ENCODE data around the gene OXA1L.

DNA sequence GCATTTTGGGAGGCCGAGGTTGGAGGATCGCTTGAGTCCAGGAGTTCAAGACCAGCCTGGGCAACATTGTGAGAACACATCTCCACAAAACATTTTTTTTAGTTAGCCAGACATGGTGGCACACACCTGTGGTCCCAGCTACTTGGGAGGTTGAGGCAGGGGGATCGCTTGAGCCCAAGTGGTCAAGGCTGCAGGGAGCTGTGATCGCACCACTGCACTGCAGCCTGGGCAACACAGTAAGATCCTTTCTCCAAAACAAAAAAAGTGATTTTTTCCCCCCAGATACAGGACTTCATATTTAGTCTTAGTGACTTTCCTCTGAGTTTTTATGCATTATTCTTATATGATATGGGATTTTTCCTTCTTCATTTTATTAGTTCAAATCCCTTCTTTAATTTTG lies 20.2 kb downstream of the OXA1L start:
- TF ChIP-seq, protein P1, sequence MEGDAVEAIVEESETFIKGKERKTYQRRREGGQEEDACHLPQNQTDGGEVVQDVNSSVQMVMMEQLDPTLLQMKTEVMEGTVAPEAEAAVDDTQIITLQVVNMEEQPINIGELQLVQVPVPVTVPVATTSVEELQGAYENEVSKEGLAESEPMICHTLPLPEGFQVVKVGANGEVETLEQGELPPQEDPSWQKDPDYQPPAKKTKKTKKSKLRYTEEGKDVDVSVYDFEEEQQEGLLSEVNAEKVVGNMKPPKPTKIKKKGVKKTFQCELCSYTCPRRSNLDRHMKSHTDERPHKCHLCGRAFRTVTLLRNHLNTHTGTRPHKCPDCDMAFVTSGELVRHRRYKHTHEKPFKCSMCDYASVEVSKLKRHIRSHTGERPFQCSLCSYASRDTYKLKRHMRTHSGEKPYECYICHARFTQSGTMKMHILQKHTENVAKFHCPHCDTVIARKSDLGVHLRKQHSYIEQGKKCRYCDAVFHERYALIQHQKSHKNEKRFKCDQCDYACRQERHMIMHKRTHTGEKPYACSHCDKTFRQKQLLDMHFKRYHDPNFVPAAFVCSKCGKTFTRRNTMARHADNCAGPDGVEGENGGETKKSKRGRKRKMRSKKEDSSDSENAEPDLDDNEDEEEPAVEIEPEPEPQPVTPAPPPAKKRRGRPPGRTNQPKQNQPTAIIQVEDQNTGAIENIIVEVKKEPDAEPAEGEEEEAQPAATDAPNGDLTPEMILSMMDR (IDR thresholded peaks at IDR 0.05), result no peak
- TF ChIP-seq, protein P2, sequence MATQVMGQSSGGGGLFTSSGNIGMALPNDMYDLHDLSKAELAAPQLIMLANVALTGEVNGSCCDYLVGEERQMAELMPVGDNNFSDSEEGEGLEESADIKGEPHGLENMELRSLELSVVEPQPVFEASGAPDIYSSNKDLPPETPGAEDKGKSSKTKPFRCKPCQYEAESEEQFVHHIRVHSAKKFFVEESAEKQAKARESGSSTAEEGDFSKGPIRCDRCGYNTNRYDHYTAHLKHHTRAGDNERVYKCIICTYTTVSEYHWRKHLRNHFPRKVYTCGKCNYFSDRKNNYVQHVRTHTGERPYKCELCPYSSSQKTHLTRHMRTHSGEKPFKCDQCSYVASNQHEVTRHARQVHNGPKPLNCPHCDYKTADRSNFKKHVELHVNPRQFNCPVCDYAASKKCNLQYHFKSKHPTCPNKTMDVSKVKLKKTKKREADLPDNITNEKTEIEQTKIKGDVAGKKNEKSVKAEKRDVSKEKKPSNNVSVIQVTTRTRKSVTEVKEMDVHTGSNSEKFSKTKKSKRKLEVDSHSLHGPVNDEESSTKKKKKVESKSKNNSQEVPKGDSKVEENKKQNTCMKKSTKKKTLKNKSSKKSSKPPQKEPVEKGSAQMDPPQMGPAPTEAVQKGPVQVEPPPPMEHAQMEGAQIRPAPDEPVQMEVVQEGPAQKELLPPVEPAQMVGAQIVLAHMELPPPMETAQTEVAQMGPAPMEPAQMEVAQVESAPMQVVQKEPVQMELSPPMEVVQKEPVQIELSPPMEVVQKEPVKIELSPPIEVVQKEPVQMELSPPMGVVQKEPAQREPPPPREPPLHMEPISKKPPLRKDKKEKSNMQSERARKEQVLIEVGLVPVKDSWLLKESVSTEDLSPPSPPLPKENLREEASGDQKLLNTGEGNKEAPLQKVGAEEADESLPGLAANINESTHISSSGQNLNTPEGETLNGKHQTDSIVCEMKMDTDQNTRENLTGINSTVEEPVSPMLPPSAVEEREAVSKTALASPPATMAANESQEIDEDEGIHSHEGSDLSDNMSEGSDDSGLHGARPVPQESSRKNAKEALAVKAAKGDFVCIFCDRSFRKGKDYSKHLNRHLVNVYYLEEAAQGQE (IDR thresholded peaks at IDR 0.05; ENCODE audit: insufficient read depth in 1 of 2, low read depth in 2 of 2, low read length in 1 of 2), result no peak
- TF ChIP-seq TCF7L2 (IDR thresholded peaks at IDR 0.05; ENCODE audit: low read depth, low read length), result no peak
- TF ChIP-seq POLR2AphosphoS5 (IDR thresholded peaks at IDR 0.05; ENCODE audit: low read depth, low read length), result no peak

Data from Panc1 (cell line).